Measurements from ENCODE around the gene WDR43. TPM values are rescaled to one million over a fixed set of nuclear protein-coding genes. Genes with fewer than 3 reads are reported as not detected.
A peak's percentile ranks its signal among the peaks of the same experiment; 100 is the strongest.

The WDR43 gene, protein sequence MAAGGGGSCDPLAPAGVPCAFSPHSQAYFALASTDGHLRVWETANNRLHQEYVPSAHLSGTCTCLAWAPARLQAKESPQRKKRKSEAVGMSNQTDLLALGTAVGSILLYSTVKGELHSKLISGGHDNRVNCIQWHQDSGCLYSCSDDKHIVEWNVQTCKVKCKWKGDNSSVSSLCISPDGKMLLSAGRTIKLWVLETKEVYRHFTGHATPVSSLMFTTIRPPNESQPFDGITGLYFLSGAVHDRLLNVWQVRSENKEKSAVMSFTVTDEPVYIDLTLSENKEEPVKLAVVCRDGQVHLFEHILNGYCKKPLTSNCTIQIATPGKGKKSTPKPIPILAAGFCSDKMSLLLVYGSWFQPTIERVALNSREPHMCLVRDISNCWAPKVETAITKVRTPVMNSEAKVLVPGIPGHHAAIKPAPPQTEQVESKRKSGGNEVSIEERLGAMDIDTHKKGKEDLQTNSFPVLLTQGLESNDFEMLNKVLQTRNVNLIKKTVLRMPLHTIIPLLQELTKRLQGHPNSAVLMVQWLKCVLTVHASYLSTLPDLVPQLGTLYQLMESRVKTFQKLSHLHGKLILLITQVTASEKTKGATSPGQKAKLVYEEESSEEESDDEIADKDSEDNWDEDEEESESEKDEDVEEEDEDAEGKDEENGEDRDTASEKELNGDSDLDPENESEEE
- 57.0 and 66.9 TPM in 2 replicates for total RNA-seq (ENCODE audit: low replicate concordance)
- long read RNA-seq, transcript WDR43-202 (18 exons, 3,533 nt): major isoform, 94 of 139 reads
- long read RNA-seq, partial matches to known transcripts: 36 of 139 reads
- long read RNA-seq, other reads (novel, unspliced or antisense): 9 of 139 reads

DNA sequence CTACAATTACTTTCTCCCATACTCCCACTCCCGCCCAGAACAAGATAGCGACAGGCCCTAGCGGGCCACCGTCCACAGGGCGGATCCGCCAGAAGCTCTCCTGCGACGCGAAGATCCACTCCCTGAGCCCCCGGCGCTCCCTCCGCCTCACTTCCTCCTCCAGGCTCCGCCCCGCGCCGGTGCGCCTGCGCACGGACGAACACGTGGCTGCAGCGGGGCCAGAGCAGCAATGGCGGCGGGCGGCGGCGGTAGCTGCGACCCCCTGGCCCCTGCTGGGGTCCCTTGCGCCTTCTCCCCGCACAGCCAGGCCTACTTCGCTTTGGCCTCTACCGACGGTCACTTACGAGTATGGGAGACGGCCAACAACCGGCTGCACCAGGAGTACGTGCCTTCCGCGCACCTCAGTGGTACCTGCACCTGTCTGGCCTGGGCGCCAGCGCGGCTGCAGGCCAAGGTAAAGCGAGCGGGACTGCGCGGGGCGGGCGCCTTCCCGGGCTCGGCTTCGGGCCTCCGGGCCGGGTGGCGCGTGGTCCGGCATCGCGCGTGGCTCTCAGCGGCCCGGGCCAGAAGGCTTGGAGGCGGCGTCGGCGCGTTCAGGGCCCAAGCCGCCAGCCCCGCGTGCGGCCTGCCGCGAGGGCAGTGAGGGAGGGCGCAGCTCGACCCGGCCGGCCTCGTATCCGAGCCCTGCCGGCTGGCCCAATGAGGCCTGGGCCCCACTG is at the start of gene WDR43:
Gene WDR43 (plus strand): TSS at position 198 of the 719 bp plus-strand sequence. CDS start 32 bp downstream, at position 230.
- Mint-ChIP-seq H3K4me3 (peak within 1 kb of the TSS; percentile 100), H3K4me1 (ENCODE audit: unreplicated experiment) (peaks cover 23% of the 10 kb centered on the region), H3K27ac (peak within 1 kb of the TSS; percentile 98), H3K27me3 (peaks cover 12% of the 10 kb centered on the region), H3K36me3 (peaks cover 3% of the 10 kb centered on the region), H3K9me3 (no peaks in the 10 kb centered on the region)
- DNase-seq (ENCODE audit: extremely low spot score, unreplicated experiment): peak; percentile 99
- TF ChIP-seq, protein P1, sequence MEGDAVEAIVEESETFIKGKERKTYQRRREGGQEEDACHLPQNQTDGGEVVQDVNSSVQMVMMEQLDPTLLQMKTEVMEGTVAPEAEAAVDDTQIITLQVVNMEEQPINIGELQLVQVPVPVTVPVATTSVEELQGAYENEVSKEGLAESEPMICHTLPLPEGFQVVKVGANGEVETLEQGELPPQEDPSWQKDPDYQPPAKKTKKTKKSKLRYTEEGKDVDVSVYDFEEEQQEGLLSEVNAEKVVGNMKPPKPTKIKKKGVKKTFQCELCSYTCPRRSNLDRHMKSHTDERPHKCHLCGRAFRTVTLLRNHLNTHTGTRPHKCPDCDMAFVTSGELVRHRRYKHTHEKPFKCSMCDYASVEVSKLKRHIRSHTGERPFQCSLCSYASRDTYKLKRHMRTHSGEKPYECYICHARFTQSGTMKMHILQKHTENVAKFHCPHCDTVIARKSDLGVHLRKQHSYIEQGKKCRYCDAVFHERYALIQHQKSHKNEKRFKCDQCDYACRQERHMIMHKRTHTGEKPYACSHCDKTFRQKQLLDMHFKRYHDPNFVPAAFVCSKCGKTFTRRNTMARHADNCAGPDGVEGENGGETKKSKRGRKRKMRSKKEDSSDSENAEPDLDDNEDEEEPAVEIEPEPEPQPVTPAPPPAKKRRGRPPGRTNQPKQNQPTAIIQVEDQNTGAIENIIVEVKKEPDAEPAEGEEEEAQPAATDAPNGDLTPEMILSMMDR (conservative IDR thresholded peaks at IDR 0.05): no peak

DNA sequence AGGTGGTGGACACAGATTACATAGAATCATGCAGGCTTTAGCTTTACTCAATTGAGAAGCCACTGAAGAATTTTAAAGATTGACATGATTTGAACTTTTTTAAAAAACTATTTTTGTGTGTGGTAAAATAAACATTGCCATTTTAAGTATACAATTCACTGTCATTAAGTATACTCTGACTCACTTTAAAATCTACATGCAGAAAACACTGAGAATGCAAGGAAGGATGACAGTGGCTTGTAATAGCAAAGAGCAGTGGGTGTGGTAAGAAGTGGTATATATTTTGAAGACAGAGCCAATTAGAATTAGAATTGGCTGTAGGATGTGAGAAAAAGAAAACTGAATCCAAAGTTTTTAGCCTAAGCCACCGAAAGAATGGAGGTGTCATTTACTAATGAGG is 39.3 kb upstream of the WDR43 start:
- H3K36me3 Mint-ChIP-seq: peaks cover 16% of the 10 kb centered on the region
- no peak overlapping the region for H3K4me3 Mint-ChIP-seq
- H3K4me1 Mint-ChIP-seq (ENCODE audit: unreplicated experiment): no peaks in the 10 kb centered on the region
- H3K27ac Mint-ChIP-seq: no peak overlapping the region
- DNase-seq (ENCODE audit: extremely low spot score, unreplicated experiment): no peak
- no peaks in the 10 kb centered on the region for H3K9me3 Mint-ChIP-seq
- TF ChIP-seq, protein P1 (conservative IDR thresholded peaks at IDR 0.05): no peak
- H3K27me3 Mint-ChIP-seq: no peaks in the 10 kb centered on the region

DNA sequence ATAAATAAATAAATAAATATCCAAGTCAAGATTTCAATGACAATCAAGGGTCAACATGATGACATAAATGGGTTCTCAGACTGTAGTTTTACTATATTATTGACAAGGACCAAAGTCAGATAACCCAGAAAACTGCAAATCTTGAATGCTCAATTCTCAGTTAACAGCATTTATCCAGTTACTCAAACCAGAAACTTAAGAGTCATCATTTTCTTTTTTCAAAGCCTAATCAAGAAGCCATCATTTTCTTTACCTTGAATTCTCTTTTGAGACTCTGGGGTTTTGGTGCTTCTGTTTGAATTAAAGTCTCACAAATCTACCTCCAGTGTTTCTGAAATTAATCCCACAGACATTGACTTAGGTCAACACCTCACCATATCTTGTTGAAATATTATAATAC is 38.5 kb upstream of the WDR43 start:
- Mint-ChIP-seq H3K27me3 (no peaks in the 10 kb centered on the region), H3K4me1 (ENCODE audit: unreplicated experiment) (no peaks in the 10 kb centered on the region)

DNA sequence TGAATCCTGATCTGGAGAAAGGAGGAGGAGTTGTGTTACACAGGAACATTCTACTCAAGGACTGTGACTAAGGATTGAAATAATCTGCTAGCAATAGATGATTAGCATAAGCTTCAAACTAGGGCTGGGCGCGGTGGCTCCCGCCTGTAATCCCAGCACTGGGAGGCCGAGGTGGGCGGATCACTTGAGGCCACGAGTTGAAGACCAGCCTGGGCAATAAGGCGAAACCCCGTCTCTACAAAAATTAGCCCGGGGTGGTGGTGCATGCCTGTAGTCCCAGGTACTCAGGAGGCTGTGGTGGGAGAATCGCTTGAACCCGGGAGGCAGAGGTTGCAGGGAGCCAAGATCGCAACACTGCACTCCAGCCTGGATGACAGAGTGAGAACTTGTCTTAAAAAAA is 25.9 kb upstream of the WDR43 start:
- peaks cover 13% of the 10 kb centered on the region for H3K36me3 Mint-ChIP-seq
- no peak for DNase-seq (ENCODE audit: extremely low spot score, unreplicated experiment)
- H3K27ac Mint-ChIP-seq: no peak overlapping the region
- no peaks in the 10 kb centered on the region for H3K9me3 Mint-ChIP-seq
- H3K4me3 Mint-ChIP-seq: peak overlapping the region; percentile 77
- TF ChIP-seq, protein P1 (conservative IDR thresholded peaks at IDR 0.05): no peak
- no peaks in the 10 kb centered on the region for H3K27me3 Mint-ChIP-seq
- peaks cover 26% of the 10 kb centered on the region for H3K4me1 Mint-ChIP-seq (ENCODE audit: unreplicated experiment)

More for the DNA sequence above, 38.5 kb upstream of the WDR43 start:
- no peak for DNase-seq (ENCODE audit: extremely low spot score, unreplicated experiment)
- Mint-ChIP-seq H3K4me3 (no peak overlapping the region), H3K9me3 (no peaks in the 10 kb centered on the region), H3K27ac (no peak overlapping the region), H3K36me3 (peaks cover 21% of the 10 kb centered on the region)
- TF ChIP-seq, protein P1 (conservative IDR thresholded peaks at IDR 0.05): no peak

DNA sequence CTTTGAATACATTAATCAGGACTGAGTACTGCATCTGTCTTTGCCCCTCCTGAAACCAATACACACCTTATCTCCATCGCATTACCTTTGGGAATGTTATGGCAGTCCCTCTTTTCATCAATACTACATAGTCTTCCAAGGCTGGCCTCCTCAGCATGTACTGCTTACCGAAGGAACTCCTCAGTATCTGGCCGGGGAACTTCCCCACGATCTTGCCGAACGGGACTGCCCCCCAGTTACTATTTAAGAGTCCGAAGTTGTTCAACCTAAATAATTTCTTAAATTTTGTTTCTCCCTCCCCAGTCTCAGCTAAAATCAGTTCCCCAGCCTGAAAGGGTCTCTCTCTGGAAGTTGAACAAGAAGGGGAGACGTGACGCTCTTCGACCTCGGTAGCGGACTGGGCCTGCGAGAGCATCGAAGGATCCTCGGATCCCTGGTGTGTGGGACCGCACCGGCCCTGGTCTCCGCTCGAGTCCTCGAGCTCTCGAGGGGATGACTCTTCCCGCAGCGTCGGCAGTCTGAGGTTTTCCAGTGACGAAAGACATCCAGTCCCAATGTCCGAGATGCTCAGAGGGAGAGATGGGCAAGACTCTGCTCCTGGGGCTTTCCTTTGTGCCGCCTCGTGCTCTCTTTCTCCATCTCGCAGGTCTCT is 24.8 kb upstream of the WDR43 start:
- Mint-ChIP-seq H3K36me3 (peaks cover 5% of the 10 kb centered on the region), H3K9me3 (no peaks in the 10 kb centered on the region), H3K27ac (peak overlapping the region; percentile 96), H3K27me3 (peaks cover 1% of the 10 kb centered on the region), H3K4me1 (ENCODE audit: unreplicated experiment) (peaks cover 26% of the 10 kb centered on the region), H3K4me3 (peak overlapping the region; percentile 97)
- TF ChIP-seq, protein P1 (conservative IDR thresholded peaks at IDR 0.05): no peak
- no peak for DNase-seq (ENCODE audit: extremely low spot score, unreplicated experiment)
